Measurements from ENCODE around the gene RAD9A.

The RAD9A gene

DNA sequence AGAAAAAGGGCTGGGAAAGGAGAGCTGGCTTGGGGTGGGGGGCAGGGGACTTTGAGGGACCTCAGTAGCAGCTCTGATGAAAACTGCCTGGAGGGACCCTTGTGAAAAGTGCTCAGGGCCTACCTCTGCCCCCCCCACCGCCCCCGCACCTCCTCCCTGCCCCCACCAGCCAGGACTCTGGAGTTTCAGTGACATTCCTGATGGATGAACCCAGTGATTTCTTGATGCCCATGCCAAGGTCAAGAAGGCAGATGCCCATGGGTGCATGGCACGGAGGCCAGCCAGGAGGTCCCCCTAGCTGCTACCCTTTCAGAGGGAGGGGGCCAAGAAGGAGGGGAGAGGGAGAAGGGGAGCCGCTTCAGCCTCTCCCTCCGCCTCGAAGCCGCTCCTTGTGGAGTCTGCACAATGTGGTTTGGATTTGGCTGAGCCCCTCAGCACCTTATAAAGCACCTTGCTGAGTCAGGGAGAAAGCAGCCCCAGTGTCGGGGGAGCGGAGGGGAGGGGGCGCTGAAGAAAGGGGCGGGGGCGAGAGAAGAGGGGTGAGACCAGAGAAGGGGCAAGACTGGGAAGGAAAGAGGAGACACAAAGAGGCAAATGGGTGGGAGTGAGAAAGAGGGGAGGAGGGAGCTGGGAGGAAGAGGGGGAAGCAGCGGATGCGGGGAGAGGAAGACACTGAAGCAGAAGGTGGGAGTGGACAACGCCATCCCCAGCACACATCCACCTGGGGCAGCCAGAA is 16.3 kb upstream of the RAD9A start:
- DNase-seq (ENCODE audit: low read depth), result no peak

DNA sequence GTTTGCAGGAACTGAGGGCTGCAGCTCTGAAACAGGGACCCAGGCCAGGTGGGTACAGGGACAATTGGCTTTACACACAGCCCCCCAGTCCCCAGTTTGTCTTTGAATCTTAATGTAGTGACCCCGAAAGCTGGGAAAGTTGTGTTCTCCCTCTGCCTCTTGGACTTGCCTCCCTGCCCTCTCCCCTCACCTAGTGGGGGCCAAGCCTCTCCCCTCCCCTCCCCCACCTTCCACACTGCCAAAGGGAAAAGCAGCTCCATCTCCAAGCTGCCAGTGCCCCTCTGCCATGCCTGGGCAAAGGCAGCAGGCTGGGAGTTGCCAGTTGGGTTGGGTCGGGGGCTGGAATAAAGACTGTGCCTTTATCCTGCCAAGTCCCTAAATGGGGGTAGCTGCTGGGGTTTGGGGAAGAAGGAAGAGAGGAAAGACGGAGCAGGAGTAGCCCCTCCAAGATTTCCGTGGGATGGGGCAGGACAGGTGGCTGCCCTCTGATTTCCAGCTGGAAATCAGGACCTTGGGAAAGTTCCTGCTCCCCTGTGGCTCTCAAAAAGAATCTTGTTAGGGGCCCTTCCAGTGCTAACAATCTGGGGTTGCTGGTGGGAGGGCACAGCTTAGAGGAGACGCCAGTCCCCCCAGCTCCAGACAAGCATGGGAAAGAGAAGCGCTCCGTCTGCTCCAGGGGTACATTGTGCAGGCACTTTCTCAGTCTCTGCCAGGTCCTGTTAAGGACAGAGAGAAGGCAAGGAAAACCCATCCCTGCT is 15.5 kb upstream of the RAD9A start:
- DNase-seq (ENCODE audit: low read depth), result no peak

DNA sequence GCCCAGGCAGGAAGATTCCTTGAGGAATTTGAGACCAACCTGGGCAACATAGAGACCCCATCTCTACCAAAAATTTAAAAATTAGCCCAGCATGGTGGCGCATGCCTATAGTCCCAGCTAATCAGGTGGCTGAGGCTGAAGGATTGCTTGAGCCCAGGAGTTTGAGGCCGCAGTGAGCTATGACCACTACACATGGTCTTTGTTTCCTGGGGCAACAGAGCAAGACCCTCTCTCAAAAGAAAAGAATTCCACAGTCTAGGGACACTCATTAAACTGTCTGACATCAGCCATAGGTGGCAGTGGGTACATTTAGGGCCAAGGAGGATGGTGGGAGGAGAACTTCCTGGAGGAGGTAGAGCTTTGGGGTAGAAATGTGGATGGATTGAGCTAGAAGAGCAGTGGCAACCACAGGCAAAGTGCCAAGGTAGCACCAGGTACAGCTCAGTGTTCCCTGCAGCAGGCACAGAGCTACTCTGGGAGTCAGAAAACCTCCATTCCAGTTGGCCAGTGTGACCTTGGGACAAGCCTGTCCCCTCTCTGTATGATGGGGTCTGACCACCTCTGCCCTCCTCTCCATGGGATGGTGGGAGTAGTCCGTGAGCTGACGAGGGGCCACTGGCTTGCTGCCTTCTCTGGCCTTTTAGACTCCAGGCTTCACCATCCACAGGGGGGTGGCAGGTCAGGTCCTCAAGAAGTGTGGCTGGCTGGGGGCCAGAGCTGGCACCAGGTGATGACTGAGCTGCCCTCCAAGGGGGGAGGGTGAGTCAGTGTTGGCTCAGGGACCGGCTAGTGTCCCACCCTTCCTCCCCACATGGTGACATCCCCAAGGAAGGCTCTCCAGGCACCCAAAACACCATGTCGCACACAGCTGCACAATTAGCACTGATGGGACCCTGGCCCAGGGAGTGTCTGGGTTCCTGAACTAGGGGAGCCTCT is 14.6 kb upstream of the RAD9A start:
- no peak for DNase-seq (ENCODE audit: low read depth)

DNA sequence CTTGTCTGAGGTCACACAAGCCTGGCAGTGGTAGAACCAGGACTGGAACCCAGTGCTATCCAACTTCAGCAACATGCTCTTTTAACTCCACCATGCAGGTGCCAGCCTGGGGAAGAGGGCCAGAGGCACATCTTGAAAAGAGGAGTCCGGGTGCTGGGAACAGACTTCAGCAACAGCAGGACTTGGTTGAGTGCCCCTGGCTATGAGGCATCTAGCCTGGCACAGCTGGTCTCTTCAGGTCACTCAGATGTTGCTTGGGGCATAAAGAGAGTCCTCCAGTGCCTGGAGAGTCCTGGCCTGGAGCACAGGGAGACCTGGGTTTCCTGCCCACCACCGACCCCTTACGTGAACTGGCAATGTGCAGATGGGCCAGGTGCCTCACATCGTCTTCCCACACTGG is 13.2 kb upstream of the RAD9A start:
- DNase-seq (ENCODE audit: low read depth), result no peak

DNA sequence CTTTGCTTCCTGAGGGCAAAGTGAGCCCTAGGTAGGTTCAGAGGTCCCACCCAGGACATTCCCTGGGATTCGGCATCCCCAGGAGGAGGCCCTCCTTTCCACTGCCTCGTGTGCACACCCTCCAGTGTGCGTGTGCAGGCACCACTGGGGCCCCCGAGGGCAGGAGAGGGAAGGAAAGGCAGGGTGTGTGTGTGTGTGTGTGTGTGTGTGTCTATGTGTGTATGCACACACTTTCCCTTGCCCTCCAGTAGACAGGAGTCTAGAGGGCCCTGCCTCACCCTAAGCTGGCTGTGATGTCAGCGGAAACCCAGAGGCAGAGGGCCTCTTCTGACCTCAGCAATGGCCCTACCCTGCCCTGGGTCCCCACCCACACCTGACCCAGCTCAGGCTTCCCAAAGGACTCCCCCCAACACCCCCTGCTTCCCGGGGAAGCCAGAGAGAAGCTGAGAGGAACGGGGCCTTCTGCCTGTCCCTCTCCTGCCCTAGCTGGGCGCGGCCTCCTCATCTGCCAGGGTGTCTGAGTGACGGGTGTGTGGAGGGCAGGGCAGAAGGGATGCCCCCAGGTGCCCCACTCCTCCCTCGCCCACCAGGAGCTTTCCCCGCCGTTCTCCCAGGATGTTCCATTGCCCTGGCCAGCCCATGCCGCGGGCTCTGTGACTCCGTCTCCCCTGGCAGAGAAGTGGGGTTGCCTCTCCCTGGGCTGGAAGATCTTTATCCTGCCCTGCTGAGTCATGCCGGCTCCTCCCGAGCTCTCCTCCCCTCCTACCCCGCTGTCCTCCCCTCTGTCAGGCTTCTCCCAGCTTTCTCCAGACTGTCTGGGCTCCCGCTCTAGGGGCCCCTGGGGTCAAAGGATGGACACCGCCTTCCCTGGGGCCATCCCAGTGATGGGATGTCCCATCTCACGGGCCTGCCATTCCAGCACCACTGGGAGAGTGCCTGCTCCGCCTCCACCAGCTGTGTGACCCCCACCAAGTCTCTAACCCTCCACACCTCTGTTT is 12.4 kb upstream of the RAD9A start:
- DNase-seq (ENCODE audit: low read depth), result no peak

DNA sequence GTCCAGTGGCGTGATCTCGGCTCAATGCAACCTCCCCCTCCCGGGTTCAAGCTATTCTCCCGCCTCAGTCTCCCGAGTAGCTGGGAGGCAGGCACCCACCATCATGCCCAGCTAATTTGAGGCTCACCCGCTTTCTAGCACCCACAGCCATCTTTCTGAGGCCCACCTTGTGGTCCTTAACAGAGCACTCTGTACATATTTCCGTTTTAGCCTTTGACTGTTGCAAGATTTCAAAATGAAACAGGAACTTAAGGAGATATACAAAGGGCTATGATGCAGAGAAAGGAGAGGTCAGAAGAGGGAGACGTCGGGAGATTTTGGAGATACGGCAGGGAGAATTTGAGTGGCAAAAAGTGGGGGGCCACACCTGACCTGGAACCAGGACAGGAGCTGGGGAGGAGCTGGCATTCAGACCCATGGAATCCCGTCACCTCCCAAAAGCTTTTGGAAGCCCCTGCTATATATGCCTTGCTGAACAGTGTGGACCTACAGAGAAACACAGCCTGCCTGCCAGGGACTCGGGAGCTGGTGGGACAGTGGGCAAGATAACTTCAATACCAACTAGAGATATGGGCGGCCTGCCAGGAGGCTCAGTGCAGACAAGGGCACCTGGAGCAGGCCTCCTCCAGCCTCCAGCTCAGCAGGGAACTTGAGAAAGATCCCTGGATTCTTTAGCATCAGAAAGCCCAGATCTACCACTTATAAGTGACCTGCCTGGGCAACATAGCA is 10.4 kb upstream of the RAD9A start:
- DNase-seq (ENCODE audit: low read depth), result no peak

DNA sequence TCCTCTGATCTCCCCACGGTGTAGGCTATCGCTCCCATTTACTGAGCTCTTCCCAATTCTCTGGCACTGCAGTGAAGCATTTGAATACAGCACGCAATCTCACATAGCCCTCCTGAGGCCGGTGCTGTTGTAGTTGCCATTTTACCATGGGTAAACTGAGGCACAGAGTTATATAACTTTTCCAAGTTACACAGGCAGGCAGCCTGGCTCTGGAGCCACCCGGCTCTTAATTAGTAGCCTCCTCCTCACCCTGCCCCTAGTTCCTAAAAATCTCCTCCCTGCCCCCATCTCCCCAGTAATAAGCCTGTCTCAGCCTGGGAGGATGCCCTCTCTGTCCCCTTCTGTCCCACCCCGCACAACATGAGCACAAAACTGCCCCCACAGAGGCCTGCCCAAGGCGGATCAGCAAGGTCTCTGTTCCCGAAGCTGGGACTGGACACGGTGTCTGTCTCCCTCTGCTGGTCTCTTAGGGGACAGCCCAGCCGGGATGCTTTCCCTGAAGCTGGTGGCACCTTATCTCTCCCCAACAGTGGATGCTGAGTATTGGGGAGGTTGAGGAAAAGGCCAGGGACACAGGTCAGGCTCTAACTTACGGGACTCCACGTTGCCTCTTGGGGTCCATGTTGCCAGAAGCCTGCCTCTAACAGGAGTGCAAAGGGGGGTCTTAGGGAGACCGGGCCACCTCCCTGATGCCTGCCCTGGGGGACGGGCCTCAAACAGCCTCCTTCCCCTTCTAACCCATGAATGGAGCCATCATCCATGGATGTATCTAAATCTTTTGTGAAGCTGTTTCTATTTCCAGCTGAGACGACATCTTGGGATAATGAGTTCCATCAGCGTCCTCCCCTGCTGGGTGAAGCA is 9.3 kb upstream of the RAD9A start:
- no peak for DNase-seq (ENCODE audit: low read depth)

DNA sequence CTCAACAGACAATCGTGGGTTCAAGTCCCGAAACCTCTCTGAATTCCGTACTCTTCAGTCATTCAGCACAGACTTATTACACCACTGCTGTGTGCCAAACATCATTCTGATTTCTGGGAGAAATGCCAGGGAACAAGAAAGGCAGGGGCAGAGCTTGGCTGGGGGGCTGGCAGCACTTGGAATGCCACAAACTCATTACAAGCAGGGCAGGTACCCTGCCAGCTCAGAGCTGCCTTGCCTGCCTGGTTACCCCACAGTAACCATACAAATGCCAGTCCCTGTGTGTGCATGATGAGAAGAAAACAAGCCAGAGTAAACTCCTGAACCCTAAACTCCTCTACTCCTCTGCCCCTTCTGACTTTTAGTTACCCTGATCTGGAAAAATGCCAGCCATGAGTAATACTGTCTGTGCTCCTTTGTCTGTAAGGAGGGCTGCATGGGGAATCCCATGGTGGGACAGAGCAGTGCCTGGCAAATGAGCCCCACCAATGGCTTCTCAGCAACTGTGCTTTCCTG is 6.9 kb upstream of the RAD9A start:
- no peak for DNase-seq (ENCODE audit: low read depth)

DNA sequence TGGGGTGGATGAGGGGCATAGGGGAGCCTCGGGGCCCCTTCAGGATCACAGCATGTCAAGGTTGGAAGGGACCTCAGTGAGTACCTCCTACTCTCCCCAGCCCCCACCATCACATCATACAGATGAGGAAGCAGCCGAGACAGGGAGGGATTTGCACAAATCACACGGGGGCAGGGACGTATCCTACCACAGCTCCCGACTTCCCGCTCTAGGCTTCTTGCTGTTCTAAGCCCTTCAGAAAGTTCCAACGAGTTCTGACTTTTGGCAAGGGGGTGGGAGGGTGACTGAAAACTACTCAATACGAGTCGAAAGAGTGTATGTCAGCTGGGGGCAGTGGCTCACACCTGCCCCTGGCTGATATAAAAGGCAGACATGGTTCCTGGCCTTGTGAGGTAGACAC is 4.7 kb upstream of the RAD9A start:
- DNase-seq (ENCODE audit: low read depth), result no peak

DNA sequence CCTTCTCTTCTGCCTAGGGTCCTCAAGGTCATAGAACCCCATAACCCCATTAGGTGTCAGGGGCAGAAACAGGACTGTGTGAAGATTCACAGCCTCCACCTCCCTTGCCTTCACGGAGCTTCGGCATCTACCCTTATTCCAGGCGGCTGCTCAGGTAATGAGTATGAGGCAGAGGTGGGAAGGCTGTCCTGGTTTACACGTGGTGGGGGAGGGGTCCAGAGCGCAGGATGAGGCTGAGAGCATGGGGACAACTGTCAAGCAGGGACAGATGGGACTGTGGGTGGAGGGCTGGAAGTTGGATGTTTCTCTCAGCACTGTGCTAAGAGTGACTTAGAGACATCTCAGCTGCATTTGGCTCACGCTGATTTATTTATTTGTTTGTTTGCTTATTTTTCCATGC is 4.3 kb upstream of the RAD9A start:
- DNase-seq (ENCODE audit: low read depth), result no peak

DNA sequence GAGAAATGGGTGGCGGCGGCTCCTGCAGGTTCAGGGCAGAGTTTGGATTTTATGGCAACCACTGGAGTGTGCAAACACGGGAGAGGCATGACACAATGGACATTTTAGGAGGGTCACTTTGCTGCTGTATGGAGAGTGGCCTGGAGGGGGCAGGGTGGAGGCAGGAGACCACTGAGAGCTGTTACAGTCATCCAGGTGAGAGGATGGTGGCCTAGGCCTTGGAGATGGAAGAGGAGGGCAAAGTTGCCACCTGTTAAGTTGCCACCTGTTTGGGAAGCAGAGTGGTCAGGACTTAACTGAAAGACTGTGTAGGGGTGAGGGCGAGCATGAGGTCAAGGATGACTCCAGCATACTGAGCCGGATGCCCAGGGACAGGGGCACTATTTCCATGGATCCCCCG is 2.3 kb upstream of the RAD9A start:
- DNase-seq (ENCODE audit: low read depth), result no peak

DNA sequence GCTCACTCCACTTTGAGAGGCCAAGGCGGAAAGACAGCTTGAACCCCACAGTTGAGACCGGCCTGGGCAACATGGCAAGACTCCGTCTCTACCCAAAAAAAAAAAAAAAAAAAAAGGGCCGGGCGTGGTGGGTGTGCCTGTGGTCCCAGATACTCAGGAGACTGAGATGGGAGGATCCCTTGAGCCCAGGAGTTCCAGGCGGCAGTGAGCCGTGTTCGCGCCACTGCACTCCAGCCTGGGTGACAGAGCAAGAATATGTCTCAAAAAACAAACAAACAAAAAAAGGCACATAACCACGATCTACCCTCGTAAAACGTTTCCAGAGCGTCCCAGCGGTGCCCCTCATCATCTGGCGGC is 861 bp upstream of the RAD9A start:
- DNase-seq (ENCODE audit: low read depth), result no peak

DNA sequence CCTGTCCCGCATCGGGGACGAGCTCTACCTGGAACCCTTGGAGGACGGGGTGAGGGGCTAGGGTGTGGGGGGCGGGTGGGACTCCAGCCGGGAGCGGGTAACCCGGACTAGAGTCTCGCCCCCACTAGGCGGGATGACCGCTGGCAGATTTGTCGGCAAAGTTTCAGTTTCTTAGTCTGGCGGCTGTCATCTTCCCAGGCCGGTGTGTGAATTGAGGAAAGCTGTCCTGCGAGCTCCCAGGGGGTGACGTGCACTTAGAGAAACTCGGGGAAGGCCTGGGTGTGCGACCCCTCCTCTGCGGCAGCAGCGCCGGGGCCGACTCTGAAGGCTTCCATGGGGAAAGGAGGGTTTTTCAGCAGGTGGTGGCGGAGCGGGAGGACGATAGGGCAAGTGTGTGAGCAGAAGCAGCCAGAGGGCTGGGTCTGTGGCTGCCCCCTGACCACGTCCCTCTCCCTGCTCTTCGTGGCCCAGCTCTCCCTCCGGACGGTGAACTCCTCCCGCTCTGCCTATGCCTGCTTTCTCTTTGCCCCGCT is 463 bp downstream of the RAD9A start:
- DNase-seq (ENCODE audit: low read depth), result no peak

DNA sequence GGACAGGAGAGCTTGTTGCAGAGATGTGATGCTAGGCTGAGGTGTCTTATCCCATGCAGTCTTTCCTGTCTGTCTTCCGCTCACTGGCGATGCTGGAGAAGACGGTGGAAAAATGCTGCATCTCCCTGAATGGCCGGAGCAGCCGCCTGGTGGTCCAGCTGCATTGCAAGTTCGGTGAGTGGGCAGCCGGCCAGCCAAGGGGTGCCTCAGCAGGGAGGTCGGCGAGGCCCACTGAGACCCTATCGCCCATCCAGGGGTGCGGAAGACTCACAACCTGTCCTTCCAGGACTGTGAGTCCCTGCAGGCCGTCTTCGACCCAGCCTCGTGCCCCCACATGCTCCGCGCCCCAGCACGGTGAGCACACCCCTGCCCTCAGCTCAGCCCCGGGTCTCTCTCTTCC is 1.7 kb downstream of the RAD9A start:
- DNase-seq (ENCODE audit: low read depth), result no peak

DNA sequence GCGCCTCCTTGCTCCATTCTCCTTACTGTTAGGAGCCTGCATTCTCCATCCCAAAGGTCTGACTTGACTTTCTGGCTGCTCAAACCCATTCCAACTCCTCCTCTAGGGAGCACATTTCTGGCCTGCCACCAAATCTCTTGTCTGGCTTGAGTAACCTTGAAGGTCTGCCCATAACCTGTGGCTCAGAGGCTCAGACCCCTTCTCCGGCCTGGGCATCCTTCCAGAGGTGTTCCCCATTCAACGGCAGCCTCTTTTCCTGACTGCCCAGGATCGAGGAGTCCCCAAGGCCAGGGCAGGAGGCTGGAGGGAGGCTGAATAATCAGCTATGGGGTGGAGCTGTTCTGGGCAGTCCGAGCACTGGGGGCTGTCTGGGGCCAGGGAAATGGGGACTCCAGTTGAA is 2.2 kb downstream of the RAD9A start:
- DNase-seq (ENCODE audit: low read depth), result no peak

DNA sequence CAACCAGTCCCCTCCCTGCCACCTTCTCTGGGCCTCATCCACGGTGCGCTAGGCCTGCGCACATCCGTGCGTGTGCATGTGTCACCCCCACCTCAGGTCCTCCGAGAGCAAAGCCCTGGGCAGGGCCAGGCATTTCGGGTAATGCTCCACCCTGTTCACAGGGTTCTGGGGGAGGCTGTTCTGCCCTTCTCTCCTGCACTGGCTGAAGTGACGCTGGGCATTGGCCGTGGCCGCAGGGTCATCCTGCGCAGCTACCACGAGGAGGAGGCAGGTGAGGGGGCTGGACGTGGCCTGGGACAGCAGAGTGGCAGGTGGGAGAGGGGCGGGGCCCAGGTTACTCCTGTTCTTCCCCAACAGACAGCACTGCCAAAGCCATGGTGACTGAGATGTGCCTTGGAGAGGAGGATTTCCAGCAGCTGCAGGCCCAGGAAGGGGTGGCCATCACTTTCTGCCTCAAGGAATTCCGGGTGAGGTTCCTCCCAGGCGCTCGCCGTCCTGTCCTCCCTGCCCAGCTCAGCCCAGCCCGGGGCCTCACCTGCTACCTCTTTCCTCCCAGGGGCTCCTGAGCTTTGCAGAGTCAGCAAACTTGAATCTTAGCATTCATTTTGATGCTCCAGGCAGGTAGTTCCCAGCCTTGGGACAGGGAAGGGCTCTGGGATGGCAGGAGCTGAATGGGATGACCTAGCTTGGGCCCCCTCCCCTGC is 3.9 kb downstream of the RAD9A start:
- DNase-seq (ENCODE audit: low read depth), result no peak

DNA sequence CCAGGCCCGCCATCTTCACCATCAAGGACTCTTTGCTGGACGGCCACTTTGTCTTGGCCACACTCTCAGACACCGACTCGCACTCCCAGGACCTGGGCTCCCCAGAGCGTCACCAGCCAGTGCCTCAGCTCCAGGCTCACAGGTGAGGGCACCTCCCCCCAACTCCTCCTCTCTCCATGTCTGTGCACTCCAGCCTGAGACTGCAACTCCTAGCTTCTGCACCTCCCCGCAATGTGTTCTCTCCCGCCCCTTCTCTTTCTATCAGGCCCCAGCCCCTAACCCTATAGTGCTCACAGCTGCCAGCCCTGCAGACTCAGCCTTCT is 4.4 kb downstream of the RAD9A start:
- no peak for DNase-seq (ENCODE audit: low read depth)

DNA sequence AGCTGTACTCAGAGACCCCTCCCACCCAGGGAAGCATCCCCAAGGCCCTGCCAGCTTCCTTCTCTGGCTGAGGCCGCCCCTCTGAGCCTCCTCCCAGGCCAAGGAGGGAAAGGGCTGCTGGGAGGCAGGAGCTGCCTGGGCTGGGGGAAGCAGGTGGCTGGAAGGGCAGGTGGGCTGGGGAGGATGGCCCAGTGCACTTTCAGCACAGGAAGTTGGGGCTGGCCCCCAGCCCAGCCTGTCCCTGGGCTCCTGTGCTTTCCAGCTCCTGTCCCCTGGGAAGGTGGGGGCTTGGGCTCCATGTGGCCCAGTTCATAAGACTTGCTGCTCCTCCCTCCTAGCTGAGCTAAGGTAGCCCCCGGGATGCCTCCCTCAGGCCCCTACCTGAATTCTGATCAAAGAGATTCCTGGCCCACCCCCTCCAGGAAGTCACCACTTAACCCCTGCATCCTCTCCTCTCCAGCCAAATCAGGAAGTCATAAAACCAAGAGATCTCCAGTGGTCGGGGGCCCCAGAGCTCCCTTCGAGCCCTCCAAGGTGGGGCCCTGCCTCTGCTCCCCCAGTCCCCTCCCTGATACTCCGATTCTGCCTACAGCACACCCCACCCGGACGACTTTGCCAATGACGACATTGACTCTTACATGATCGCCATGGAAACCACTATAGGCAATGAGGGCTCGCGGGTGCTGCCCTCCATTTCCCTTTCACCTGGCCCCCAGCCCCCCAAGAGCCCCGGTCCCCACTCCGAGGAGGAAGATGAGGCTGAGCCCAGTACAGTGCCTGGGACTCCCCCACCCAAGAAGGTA is 5.0 kb downstream of the RAD9A start:
- no peak for DNase-seq (ENCODE audit: low read depth)

All from CMK (cell line).